GM18508 (cell line): ENCODE measurements around the gene SERPINB6.
"Not testable (repeated sequence)": the region's sequence is repeated elsewhere in the genome, so short reads cannot be mapped to it uniquely, and the experiment has no call there.

Experiments
- ATAC-seq: cut with Tn5 transposase; IDR thresholded peaks from one replicate; pipeline ENCODE4 v1.9.1; 2021; ENCODE audit warnings: moderate number of reproducible peaks; ENCODE audit not compliant: insufficient read depth, unreplicated experiment

SERPINB6 gene

DNA sequence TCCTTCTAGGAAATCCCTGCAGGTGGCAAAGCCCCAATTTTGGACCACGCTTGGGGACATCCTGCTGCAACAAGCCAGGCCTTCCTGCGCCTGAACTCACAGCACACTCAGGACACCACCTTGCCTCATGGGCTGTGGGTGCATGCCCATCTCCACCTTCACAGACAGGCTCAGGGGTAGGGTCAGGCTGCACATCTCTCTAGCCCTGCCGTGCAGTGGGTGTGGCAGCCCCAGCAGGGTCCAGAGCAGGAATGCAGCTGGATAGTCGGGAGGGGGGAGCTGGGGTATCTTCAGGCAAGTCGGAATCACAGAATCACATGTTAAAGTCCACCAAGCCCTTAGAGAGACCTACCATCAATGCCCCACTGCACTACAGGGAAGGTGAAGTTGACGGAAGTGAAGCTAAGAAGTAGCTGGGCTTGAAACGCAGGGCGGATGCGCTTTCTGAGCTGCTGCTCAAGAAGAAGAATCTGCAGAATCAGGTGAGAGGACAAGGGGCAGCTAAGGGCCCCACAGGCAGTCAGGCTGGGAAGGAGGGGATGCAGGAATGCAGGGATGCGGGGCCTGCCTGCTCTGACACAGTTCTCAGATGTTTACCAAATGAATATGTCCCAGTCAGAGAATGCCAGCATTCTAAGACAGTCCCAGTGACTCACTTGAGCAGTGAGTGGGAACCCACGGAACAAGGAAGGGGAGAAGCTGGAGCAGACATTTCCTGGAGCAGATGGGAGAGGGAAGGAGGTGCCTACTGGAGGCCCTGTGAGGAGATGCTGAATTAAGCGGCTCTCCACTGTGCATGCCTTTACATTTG lies 11.3 kb downstream of the SERPINB6 start:
- no peak for ATAC-seq

DNA sequence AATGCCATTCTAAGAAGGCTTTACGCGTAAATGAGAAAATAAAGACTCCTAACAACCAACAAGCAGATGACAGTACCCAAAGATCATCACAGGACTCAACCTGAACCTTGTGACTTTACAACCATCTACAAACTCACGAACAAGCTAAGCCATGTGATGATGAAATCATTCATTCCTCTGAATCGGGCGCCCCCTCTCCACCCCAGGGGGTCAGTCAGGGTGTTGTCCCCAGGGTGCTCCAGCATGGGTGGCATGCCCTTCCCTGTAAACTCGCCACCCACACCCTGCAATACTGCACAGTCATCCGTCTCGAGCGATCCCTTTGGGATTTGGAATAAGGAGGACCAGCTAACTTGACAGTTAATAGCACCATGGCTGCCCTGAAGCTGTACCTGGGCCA lies 12.6 kb downstream of the SERPINB6 start:
- no peak for ATAC-seq

DNA sequence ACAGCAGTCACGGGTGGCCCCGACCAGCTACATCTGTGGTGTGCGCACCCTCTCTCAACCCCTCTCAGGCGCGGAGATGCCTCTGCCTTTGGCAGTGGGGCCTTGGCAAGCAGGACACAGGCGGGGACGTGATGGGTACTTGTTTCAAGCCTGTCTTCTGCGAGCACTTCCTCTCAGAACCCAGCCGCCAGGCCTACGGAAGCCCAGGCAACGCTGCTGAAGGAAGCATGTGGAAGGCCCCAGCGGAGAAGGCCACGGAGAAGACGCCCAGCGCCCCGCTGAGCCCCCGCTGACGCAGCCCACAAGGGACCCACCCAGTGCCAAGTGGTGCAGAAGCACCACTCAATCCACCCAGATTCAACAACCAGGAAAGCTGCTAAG lies 13.0 kb downstream of the SERPINB6 start:
- no peak for ATAC-seq

GRCh38 chr6:2957696-2958330 lies 13.6 kb downstream of the SERPINB6 start:
- no peak for ATAC-seq

DNA sequence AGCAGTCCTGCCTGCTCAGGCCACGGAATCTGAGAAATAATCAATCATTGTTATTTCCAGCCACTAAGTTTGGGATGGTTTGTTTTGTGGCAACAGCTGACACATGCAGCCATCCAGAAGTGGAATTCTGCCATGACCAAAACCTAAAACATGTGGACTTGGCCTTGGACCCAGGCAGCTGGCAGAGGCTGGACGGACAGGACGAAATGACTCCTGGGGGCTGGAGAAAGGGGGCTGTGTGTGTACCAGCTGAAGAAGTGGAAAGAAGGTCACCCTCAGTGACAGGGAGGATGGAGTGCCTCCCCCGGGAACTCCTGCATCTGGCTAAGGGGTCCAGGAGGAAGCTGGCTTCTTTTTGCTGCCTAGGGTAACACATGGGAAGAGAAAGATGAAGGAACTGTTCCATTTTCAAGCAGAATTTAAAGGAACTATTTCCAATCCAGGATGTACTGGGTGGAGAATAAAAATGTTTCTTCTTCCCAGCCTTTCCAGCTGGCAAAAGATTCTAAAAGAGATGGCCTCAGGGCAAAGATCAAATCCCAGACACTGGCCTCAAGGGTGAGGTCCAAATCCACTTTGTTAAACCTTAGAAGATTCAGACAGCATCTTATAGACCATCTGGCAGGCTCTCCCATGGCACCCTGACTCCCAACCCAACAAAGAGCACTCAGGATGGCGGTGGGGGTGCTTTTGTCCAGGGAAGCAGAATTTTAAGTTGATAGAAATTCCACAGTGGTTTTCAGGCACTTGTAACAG lies 14.3 kb downstream of the SERPINB6 start:
- no peak for ATAC-seq

GRCh38 chr6:2953098-2953497 lies 18.3 kb downstream of the SERPINB6 start:
- ATAC-seq, result no peak

GRCh38 chr6:2952557-2953095 lies 18.7 kb downstream of the SERPINB6 start:
- no peak for ATAC-seq

DNA sequence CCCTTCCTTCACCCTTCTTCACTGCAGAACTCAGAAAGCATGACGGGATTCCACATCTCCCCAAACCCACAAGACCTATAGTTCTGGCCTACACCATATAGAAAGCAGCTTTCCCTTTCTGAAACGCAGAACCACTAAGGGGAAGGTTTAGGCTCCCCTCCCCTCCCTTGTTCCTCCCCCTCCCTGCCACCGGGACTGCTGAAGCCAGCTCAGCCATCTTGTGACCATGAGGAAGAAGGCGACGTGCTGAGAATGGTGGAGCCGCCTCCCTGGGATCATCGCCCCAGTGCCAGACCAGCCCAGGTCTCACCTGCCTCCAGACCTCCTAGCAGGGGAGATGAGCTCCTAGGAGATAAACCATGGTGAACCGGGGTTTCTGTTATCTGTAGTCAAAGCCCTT lies 19.6 kb downstream of the SERPINB6 start:
- no peak for ATAC-seq

DNA sequence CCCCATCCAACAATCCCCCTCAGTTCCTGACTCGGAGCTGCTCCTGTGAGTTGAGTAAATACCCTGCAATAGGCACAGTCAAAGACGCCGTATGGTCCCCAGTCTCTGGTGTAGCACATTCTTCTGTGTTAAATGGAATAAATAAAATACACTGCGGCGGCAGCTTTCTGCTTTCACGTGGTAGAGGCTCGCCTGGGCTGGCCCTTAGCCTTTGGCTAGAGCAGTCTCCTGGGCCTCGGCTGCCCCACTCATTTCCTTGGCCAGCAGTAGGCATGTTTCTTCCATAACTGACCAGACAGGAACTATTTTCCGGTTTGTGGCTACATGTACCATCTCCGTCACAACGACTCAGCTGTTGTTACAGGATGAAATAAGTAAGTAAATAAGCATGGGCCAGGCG lies 20.7 kb downstream of the SERPINB6 start:
- no peak for ATAC-seq

- no peak for ATAC-seq
Observed at GRCh38 chr6:2949536-2950083, 21.8 kb downstream of the SERPINB6 start.

GRCh38 chr6:2949121-2949520 lies 22.2 kb downstream of the SERPINB6 start:
- ATAC-seq, result no peak

DNA sequence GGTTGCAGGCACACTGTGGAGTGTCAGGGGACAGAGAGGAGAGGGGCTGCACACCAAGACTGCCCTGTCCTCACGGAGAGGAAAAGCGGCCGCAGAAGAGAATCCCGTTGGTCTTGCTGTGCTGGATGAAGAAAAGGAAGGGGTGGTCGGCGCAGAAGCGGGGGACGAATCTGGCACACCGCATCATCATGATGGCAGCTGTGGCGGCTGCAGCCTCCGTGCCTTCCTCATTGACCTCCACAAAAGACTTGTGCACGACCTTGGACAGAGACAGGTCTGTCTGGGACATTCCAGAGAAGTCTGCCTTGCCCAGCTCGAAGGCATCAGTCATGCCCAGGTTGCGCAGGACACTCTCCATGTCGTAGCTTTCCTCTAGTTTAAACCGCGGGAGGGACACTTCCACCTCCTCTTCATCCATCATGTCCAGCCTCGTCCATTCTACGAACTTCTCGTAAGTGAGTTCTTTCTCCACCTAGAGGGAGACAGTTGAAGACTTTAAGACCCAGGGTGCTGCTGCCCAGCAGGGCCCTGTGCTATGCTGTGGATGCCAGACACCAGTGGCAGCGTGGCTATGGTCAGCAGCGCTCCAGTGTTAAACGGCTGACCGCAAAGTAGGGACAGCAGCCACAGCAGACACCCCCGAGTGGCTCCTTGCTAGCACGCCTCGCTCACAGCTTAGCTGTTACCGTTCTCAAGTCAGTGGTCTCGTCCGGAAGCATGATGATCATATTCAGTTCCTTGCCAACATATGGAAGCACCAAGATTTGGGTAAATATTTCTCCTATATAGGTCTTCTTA lies 22.9 kb downstream of the SERPINB6 start:
- no peak for ATAC-seq

- ATAC-seq, result no peak
Observed at GRCh38 chr6:2947445-2947844, 23.9 kb downstream of the SERPINB6 start.

GRCh38 chr6:2945153-2945452 lies 26.3 kb downstream of the SERPINB6 start:
- no peak for ATAC-seq

GRCh38 chr6:2944405-2945152 lies 26.8 kb downstream of the SERPINB6 start:
- no peak for ATAC-seq

DNA sequence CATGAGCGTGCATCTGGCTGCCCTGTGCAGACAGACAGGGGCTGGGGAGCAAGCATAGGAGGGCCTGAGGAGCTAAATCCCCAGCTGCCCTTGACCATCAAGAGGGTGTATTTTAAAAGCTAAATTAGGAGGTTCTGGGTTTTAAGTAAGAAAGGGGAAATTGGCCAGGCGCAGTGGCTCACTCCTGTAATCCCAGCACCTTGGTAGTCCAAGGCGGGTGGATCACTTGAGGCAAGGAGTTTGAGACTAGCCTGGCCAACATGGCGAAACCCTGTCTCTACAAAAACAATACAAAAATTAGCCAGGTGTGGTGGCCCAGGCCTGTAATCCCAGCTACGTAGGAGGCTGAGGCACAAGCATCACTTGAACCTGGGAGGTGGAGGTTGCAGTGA lies 27.8 kb downstream of the SERPINB6 start:
- ATAC-seq, result no peak

DNA sequence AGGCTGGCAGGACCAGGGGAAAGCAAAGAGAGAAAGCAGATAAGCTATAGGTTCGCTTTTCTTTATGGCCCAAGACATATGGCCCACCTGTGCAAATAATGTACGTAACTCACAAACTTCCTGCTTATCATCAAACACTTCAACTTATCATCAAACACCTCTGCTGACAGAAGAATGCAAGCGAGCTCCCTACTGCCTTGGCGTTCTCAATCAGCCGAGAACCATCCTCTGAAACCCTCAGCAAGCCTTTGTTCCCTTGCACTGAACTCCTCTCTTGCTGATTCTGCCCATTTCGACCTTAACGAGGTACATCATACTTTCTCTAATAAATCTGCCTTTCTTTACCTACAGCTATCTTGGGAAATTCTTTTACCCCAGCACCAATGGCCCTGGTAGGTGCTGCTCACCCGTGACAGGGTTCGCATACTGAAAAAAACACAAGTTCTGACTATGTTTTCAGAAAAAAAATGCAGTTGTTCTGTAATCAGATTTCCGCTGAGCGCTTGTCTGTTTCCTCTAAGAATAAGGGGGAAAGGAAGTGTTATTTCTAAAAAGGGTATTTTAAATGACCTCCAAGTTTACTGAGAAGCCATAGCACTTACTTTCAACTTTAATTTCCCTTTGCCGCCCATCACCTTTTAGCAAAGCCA lies 28.3 kb downstream of the SERPINB6 start:
- ATAC-seq, result no peak

GRCh38 chr6:2942116-2942515 lies 29.3 kb downstream of the SERPINB6 start:
- not testable (repeated sequence) for ATAC-seq

DNA sequence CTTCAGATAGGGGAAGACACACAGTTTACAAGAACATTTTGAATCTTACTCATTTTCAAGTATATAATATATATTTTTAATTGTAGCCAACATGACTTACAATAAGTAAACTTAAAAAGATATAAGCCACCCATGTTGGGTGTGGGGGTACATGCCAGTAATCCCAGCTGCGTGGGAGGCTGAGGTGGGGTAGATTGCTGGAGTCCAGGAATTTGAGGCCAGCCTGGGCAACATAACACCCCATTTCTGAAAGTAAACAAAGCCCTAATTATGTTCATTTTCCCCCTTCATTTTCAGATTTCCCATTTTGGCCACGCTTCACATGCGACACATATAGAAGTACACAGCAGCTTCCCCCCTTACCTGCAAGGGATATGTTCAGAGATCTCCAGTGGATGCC lies 30.5 kb downstream of the SERPINB6 start:
- ATAC-seq, result no peak
